Gastrocnemius medialis (tissue), 4 donors: ENCODE measurements around the gene OGN. TPM values are rescaled to one million over a fixed set of nuclear protein-coding genes. Genes with fewer than 3 reads are reported as not detected.
A peak's percentile ranks its signal among the peaks of the same experiment; 100 is the strongest.

Source experiments
- ATAC-seq, 2 donors: fragments of 150-250 bp; one replicate each; pipeline ENCODE4 v1.9.1; 2016
- DNase-seq, 2 donors: peaks; one replicate each; pipeline ENCODE4 v3.0.0-alpha.2; 2019
- H3K27ac ChIP-seq, 4 donors: fragments of 200-600 bp; sonication (generic); 1 replicate in 1 of 4; 2 replicates in 3 of 4; pipeline ENCODE4 v1.5.1; 2016 to 2018; ENCODE audit warnings: mild to moderate bottlenecking in 2 of 4, moderate library complexity in 1 of 4
- H3K27me3 ChIP-seq, 3 donors: fragments of 200-600 bp; sonication (generic) in 2 of 3; 1 replicate in 1 of 3; 2 replicates in 2 of 3; pipeline versions ENCODE4 v1.5.1 to v1.6.0; 2016 to 2019; ENCODE audit warnings: mild to moderate bottlenecking in 1 of 3, moderate library complexity in 1 of 3
- H3K36me3 ChIP-seq, 2 donors: fragments of 200-600 bp; sonication (generic) in 1 of 2; one replicate each; pipeline ENCODE4 v1.5.1; 2017 to 2018
- H3K4me1 ChIP-seq, 2 donors: fragments of 200-600 bp; sonication (generic) in 1 of 2; one replicate each; pipeline ENCODE4 v1.5.1; 2016 to 2017; ENCODE audit warnings: mild to moderate bottlenecking in 2 of 2
- H3K4me3 ChIP-seq, 4 donors: fragments of 200-600 bp; sonication (generic) in 3 of 4; 1 replicate in 1 of 4; 2 replicates in 3 of 4; pipeline ENCODE4 v1.5.1; 2016 to 2019; ENCODE audit warnings: mild to moderate bottlenecking in 2 of 4
- H3K9me3 ChIP-seq, 3 donors: fragments of 200-600 bp; sonication (generic) in 2 of 3; 1 replicate in 1 of 3; 2 replicates in 2 of 3; pipeline ENCODE4 v1.5.1; 2016 to 2019
- POLR2A ChIP-seq, 2 donors: fragments of 450-650 bp; IDR thresholded peaks; one replicate each; pipeline ENCODE4 v1.6.1; 2017; ENCODE audit warnings: antibody characterized with exemption in 2 of 2, mild to moderate bottlenecking in 2 of 2, moderate library complexity in 2 of 2
- in situ Hi-C, 4 donors: fragments of 200-750 bp; cut with MboI; loops; one replicate each; pipeline versions ENCODE4 v1.15.0 to v1.8.0; 2017; ENCODE audit warnings: low sequenced_read_pairs in 4 of 4
- intact Hi-C: fragments of 100-400 bp; cut with DNase I; formaldehyde crosslinking; loops from one replicate; pipeline ENCODE4 v1.15.1; 2023; ENCODE audit warnings: low total_unique reads
- total RNA-seq, 4 donors: library from RNA; depleted of rRNA; stranded (reverse); fragments of >200 nt; gene quantifications; one replicate each; pipeline versions ENCODE4 v1.1.0 to v1.2.3, GENCODE V29; 2016
- TF ChIP-seq, protein P1 (sequence below), 5 experiments: fragments of 450-650 bp in 3 of 5; fragments of 200-600 bp in 2 of 5; sonication (generic) in 2 of 5; IDR thresholded peaks in 4 of 5; conservative IDR thresholded peaks in 1 of 5; 1 replicate in 4 of 5; 2 replicates in 1 of 5; pipeline ENCODE4 v1.5.1; 2016 to 2019; ENCODE audit warnings: antibody characterized with exemption in 5 of 5, mild to moderate bottlenecking in 3 of 5, moderate library complexity in 3 of 5

Gene OGN
- total RNA-seq, 4 donors from 2014 or later = 1.1 to 3.1 (median 1.7) TPM; not detected in 1

DNA sequence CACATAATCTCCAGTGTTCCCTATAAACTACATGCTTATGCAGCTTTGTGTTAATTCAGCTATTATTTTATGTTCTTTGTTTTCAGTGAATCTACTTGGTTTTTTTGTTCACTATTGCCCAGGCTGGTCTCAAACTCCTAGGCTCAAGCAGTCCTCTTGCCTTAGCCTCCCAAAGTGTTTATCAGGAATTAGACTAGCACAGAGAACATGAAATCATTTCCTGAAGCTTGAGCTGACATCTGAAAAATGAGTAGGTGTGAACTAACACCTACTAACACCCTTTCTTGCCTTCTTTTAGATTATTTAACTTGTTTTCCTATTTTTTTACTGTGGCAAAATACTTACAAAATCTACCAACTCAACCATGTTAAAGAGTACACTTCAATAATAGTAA lies 53.6 kb downstream of the OGN start:
- ATAC-seq = no peak
- peak overlapping the region in 3 of 4 donors; percentile 10 to 51 (median 26) for H3K27ac ChIP-seq

DNA sequence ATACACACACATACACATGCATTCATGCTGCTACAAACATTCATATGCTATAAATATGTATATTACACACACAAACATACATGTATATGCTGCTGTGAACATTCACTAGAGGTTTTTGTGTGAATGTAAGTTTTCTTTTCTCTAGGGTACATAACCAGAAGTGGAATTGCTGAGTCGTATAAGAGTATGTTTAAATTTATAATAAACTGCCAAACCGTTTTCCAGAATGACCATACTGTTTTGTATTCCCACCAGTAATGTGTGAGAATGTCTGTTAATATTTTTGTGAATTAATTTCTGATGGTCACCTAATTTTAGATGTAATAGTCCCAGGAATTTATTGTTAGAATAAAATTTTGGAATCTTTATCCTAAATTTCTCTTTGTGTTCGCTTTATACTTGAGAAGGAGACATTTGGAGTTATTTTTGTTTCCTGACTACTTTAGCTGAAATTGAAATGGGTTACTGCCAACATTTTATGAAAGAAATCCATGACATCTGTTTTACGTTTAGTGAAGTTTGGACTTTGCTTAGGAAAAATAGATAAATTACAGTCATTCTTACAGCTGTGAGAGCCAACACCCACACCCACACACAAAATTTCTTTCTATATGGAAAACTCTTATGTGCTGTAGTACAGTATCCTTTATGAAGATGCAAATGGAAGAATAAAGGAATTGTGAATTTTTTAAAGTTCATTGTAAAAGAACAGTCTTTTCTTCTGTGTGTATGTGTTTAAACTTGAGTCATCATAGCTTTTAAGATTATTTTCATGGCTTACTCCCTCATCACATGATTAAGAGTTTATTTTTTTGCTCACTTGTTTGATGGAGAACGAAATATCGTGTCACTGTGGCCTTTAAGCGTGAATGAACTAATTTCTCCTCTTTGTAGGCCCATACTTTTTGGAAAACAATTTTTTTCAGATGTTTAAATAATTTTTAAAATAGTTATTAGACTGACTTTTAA lies 54.3 kb downstream of the OGN start:
- Histone ChIP-seq H3K4me1 (peaks cover 0 to 3% of the 10 kb centered on the region in 2 donors), H3K36me3 (no peaks in the 10 kb centered on the region), H3K27ac (peak overlapping the region in 2 of 4 donors; percentile 37 to 51), H3K27me3 (no peaks in the 10 kb centered on the region), H3K4me3 (no peak overlapping the region), H3K9me3 (no peaks in the 10 kb centered on the region)
- ATAC-seq = no peak
- no peak for DNase-seq
- intact Hi-C loops (loop anchor here (5.0 to 10.0 kb wide), 2 partner anchors 42 to 85 kb away; no protein-coding TSS in a partner anchor), in situ Hi-C loops (loop anchor here in 2 of 4 donors (5.0 to 25.0 kb wide), 3 partner anchors 82 to 437 kb away; no protein-coding TSS in a partner anchor)
- TF ChIP-seq, protein P1, sequence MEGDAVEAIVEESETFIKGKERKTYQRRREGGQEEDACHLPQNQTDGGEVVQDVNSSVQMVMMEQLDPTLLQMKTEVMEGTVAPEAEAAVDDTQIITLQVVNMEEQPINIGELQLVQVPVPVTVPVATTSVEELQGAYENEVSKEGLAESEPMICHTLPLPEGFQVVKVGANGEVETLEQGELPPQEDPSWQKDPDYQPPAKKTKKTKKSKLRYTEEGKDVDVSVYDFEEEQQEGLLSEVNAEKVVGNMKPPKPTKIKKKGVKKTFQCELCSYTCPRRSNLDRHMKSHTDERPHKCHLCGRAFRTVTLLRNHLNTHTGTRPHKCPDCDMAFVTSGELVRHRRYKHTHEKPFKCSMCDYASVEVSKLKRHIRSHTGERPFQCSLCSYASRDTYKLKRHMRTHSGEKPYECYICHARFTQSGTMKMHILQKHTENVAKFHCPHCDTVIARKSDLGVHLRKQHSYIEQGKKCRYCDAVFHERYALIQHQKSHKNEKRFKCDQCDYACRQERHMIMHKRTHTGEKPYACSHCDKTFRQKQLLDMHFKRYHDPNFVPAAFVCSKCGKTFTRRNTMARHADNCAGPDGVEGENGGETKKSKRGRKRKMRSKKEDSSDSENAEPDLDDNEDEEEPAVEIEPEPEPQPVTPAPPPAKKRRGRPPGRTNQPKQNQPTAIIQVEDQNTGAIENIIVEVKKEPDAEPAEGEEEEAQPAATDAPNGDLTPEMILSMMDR (IDR thresholded peaks at IDR 0.05 in 4 of 5, conservative IDR thresholded peaks at IDR 0.05 in 1 of 5) = no peak
- no peak for TF ChIP-seq POLR2A (IDR thresholded peaks at IDR 0.05)

More for the DNA sequence above, 53.6 kb downstream of the OGN start:
- intact Hi-C loops = loop anchor here (5.0 kb wide), 1 partner anchor 42 kb away; no protein-coding TSS in a partner anchor
- Histone ChIP-seq H3K9me3 (no peaks in the 10 kb centered on the region), H3K36me3 (no peaks in the 10 kb centered on the region), H3K4me1 (peaks cover 0 to 3% of the 10 kb centered on the region in 2 donors), H3K27me3 (no peaks in the 10 kb centered on the region), H3K4me3 (no peak overlapping the region)
- no peak for DNase-seq
- in situ Hi-C loops = no loop called here
- TF ChIP-seq POLR2A (IDR thresholded peaks at IDR 0.05) = no peak
- TF ChIP-seq, protein P1 (IDR thresholded peaks at IDR 0.05 in 4 of 5, conservative IDR thresholded peaks at IDR 0.05 in 1 of 5) = no peak

DNA sequence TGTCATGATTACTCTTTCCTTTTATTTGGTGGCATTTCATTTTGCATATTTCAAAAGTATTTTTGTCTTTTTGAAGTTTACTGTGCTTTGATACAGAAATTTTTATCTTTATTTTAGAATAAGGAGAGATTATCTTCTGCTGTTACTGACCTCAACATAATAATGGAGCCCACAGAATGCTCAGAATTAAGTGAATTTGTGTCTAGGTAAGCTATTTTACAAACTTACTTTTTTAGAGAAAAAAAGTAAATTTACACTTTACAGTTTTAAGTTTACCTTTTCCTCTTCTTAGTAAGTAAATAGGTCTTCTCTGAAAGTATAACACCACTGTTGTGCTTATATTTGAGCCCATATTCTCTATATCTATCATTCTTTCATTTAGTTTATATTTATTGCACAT lies 58.8 kb downstream of the OGN start:
- Histone ChIP-seq H3K4me3 (no peak overlapping the region), H3K27me3 (no peaks in the 10 kb centered on the region), H3K36me3 (no peaks in the 10 kb centered on the region), H3K27ac (no peak overlapping the region), H3K4me1 (peaks cover 0 to under 1% of the 10 kb centered on the region in 2 donors), H3K9me3 (no peaks in the 10 kb centered on the region)
- ATAC-seq (no peak), DNase-seq (no peak)
- in situ Hi-C loops (loop anchor here in 2 of 4 donors (5.0 to 25.0 kb wide), 3 partner anchors 87 to 442 kb away; no protein-coding TSS in a partner anchor), intact Hi-C loops (loop anchor here (10.0 kb wide), 1 partner anchor 89 kb away; no protein-coding TSS in a partner anchor)
- no peak for TF ChIP-seq POLR2A (IDR thresholded peaks at IDR 0.05)
- TF ChIP-seq, protein P1 (IDR thresholded peaks at IDR 0.05 in 4 of 5, conservative IDR thresholded peaks at IDR 0.05 in 1 of 5) = no peak

DNA sequence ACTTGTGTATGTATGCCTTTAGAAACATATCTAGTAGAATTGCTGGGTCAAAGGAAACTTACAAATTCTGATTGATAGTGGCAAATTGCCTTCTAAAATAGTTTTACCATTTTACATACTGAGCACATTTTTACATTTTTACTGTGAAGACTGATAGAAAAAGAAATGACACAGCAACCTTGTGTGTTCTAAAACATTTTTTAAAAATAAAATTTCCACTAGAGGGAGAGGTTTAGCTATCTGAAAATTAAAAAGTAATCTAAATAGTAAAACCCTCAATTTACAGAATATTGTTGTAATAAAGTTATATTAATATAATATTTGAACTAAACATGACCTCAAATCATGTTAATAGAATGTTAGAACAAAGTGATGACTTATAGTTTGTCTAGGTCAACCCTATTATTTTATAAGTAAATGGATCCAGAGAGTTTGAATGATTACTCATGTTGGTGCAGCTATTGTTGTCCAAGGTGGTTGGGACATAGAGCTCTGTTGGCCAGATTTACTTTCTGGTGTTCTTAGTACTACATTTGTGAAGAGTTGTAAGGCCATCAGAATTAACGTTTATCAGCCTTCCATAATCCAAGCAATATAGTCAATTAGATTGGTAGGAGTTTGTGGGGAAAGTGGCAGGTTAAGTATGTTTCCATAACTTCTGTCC lies 61.4 kb downstream of the OGN start:
- in situ Hi-C loops = loop anchor here in 2 of 4 donors (25.0 kb wide), 2 partner anchors 294 to 444 kb away; no protein-coding TSS in a partner anchor

More for the DNA sequence above, 61.4 kb downstream of the OGN start:
- no peak for TF ChIP-seq POLR2A (IDR thresholded peaks at IDR 0.05)
- TF ChIP-seq, protein P1 (IDR thresholded peaks at IDR 0.05 in 4 of 5, conservative IDR thresholded peaks at IDR 0.05 in 1 of 5) = peak in 2 of 5 experiments; percentile 16 to 19
- Histone ChIP-seq H3K27ac (no peak overlapping the region), H3K27me3 (no peaks in the 10 kb centered on the region), H3K4me3 (no peak overlapping the region), H3K4me1 (no peaks in the 10 kb centered on the region), H3K9me3 (no peaks in the 10 kb centered on the region), H3K36me3 (peaks cover 0 to 17% of the 10 kb centered on the region in 2 donors)
- intact Hi-C loops = loop anchor here (5.0 to 10.0 kb wide), 2 partner anchors 92 to 289 kb away; no protein-coding TSS in a partner anchor
- DNase-seq (no peak), ATAC-seq (no peak)
